DND-41 (cell line): ENCODE data around the gene TMEM145.
A peak's percentile ranks its signal among the peaks of the same experiment; 100 is the strongest.
"Not testable (repeated sequence)": the region's sequence is repeated elsewhere in the genome, so short reads cannot be mapped to it uniquely, and the experiment has no call there.

ENCODE experiments used
- ATAC-seq: fragments of 200-7000 bp; cut with Tn5 transposase; 3 replicates; pipeline ENCODE4 v1.9.1; 2021; ENCODE audit warnings: low read depth; ENCODE audit not compliant: insufficient read depth
- DNase-seq: peaks from one replicate; pipeline ENCODE4 v3.0.0-alpha.2; 2020
- H2AFZ ChIP-seq: 2 replicates; pipeline ENCODE4 v1.6.0; 2012; ENCODE audit warnings: low read depth, low read length
- H3K27ac ChIP-seq: 2 replicates; pipeline ENCODE4 v1.5.1; 2012; ENCODE audit warnings: low read length, inconsistent platforms
- H3K27me3 ChIP-seq: fragments of 200-600 bp; sonication (generic); 2 replicates; pipeline ENCODE4 v1.6.0; 2012; ENCODE audit warnings: low read length, mild to moderate bottlenecking, inconsistent platforms; ENCODE audit not compliant: insufficient read depth, poor library complexity
- H3K36me3 ChIP-seq: 2 replicates; pipeline ENCODE4 v1.5.1; 2012; ENCODE audit warnings: low read length, inconsistent platforms; ENCODE audit not compliant: insufficient read depth
- H3K4me1 ChIP-seq: 2 replicates; pipeline ENCODE4 v1.5.1; 2012; ENCODE audit warnings: mild to moderate bottlenecking, low read length; ENCODE audit not compliant: insufficient read depth
- H3K4me2 ChIP-seq: 2 replicates; pipeline ENCODE4 v1.6.0; 2012; ENCODE audit warnings: mild to moderate bottlenecking, moderate library complexity, low read length, inconsistent platforms; ENCODE audit not compliant: insufficient read depth
- H3K4me3 ChIP-seq, 2 experiments: fragments of 200-600 bp in 1 of 2; shearing (Covaris generic) in 1 of 2; 2 replicates each; pipeline ENCODE4 v1.5.1; 2012 to 2016; ENCODE audit warnings: inconsistent platforms in 2 of 2, low read length in 2 of 2, mild to moderate bottlenecking in 2 of 2, low read depth in 1 of 2, moderate library complexity in 1 of 2
- H3K79me2 ChIP-seq: 2 replicates; pipeline ENCODE4 v1.6.0; 2012; ENCODE audit warnings: low read length, inconsistent platforms; ENCODE audit not compliant: insufficient read depth
- H3K9ac ChIP-seq: 2 replicates; pipeline ENCODE4 v1.6.0; 2012; ENCODE audit warnings: low read depth, mild to moderate bottlenecking, inconsistent platforms, low read length, moderate library complexity
- H3K9me3 ChIP-seq: 2 replicates; pipeline ENCODE4 v1.5.1; 2012; ENCODE audit warnings: low read length, moderate library complexity, mild to moderate bottlenecking, inconsistent platforms; ENCODE audit not compliant: insufficient read depth, severe bottlenecking
- H4K20me1 ChIP-seq: 2 replicates; pipeline ENCODE4 v1.6.0; 2012; ENCODE audit warnings: low read length; ENCODE audit not compliant: insufficient read depth
- CTCF ChIP-seq: IDR thresholded peaks from 2 replicates; pipeline ENCODE4 v1.5.1; 2012; ENCODE audit warnings: borderline replicate concordance, low read length, moderate library complexity, mild to moderate bottlenecking; ENCODE audit not compliant: poor library complexity, severe bottlenecking; ENCODE audit errors: extremely low read depth
- EZH2 ChIP-seq: IDR thresholded peaks from 3 replicates; pipeline ENCODE4 v1.6.1; 2012; ENCODE audit warnings: borderline replicate concordance, low read depth, mild to moderate bottlenecking, moderate library complexity, low read length, inconsistent platforms; ENCODE audit not compliant: severe bottlenecking

TMEM145 gene

GRCh38 chr19:42335971-42336370 lies 22.9 kb downstream of the TMEM145 start:
- Histone ChIP-seq H4K20me1 (peaks cover 7% of the 10 kb centered on the region; the same call in 1 of the 2 replicates), H3K9ac (no peak overlapping the region), H3K27ac (no peak overlapping the region), H3K79me2 (peaks cover 5% of the 10 kb centered on the region; the same call in 1 of the 2 replicates), H3K9me3 (no peaks in the 10 kb centered on the region), H3K36me3 (peaks cover 12% of the 10 kb centered on the region), H2AFZ (no peak overlapping the region), H3K4me1 (no peaks in the 10 kb centered on the region), H3K4me3 (no peak overlapping the region), H3K4me2 (no peak overlapping the region), H3K27me3 (no peaks in the 10 kb centered on the region)
- no peak for ATAC-seq
- DNase-seq, result no peak
- TF ChIP-seq EZH2, result no peak
- TF ChIP-seq CTCF, result no peak

- not testable (repeated sequence) for ATAC-seq, H3K27ac ChIP-seq
Measured at GRCh38 chr19:42339126-42339860, 26.2 kb downstream of the TMEM145 start.

DNA sequence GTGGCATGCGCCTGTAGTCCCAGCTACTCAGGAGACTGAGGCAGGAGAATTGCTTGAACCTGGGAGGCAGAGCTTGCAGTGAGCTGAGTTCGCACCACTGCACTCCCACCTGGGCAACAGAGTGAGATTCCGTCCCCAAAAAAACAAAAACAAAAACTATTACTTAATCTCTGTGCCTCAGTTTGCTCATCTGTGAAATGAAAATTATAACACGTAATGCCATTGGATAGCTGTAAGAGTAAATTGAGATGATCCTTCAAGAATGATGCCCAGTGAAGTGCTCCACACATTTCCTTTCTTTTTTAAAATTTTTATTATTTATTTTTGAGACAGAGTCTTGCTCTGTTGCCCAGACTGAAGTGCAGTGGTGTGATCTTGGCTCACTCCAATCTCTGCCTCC lies 26.8 kb downstream of the TMEM145 start:
- not testable (repeated sequence) for H3K4me2 ChIP-seq, ATAC-seq, DNase-seq, H3K4me3 ChIP-seq, H4K20me1 ChIP-seq, H2AFZ ChIP-seq, H3K9ac ChIP-seq, H3K79me2 ChIP-seq, H3K9me3 ChIP-seq, H3K27ac ChIP-seq, H3K27me3 ChIP-seq, H3K4me1 ChIP-seq
- H3K36me3 ChIP-seq, result peaks cover 28% of the 10 kb centered on the region

More at GRCh38 chr19:42339126-42339860, 26.2 kb downstream of the TMEM145 start:
- H3K79me2 ChIP-seq, H3K27me3 ChIP-seq, H2AFZ ChIP-seq, H4K20me1 ChIP-seq, H3K4me2 ChIP-seq, H3K4me1 ChIP-seq, DNase-seq, H3K4me3 ChIP-seq, H3K9me3 ChIP-seq, H3K9ac ChIP-seq: not testable (repeated sequence)
- H3K36me3 ChIP-seq, result peaks cover 28% of the 10 kb centered on the region

- TF ChIP-seq CTCF (peak; percentile 46), EZH2 (no peak)
- H3K4me2 ChIP-seq, result no peak overlapping the region
- ATAC-seq (no peak), DNase-seq (no peak)
- H3K4me3 ChIP-seq, result no peak overlapping the region
- no peaks in the 10 kb centered on the region for H3K4me1 ChIP-seq
- H4K20me1 ChIP-seq, result 0 out of 2 replicates have a peak, but pooled peaks cover 2% of the 10 kb centered on the region
- H3K9ac ChIP-seq, result no peak overlapping the region
- H2AFZ ChIP-seq, result no peak overlapping the region
- H3K27me3 ChIP-seq, result no peaks in the 10 kb centered on the region
- no peaks in the 10 kb centered on the region for H3K79me2 ChIP-seq
- no peak overlapping the region for H3K27ac ChIP-seq
- H3K9me3 ChIP-seq, result no peaks in the 10 kb centered on the region
- peaks cover 19% of the 10 kb centered on the region for H3K36me3 ChIP-seq
Measured at GRCh38 chr19:42343344-42344110, 30.4 kb downstream of the TMEM145 start.
